ENCODE data around the gene SIRT2. TPM values are rescaled to one million over a fixed set of nuclear protein-coding genes. Genes with fewer than 3 reads are reported as not detected.

Gene SIRT2
- total and polyA plus RNA-seq, 2 of the 8 experiments (the other 6 are each of a cell fraction or from before 2014, with no cell fraction given), result 6.5 to 10.0 TPM

DNA sequence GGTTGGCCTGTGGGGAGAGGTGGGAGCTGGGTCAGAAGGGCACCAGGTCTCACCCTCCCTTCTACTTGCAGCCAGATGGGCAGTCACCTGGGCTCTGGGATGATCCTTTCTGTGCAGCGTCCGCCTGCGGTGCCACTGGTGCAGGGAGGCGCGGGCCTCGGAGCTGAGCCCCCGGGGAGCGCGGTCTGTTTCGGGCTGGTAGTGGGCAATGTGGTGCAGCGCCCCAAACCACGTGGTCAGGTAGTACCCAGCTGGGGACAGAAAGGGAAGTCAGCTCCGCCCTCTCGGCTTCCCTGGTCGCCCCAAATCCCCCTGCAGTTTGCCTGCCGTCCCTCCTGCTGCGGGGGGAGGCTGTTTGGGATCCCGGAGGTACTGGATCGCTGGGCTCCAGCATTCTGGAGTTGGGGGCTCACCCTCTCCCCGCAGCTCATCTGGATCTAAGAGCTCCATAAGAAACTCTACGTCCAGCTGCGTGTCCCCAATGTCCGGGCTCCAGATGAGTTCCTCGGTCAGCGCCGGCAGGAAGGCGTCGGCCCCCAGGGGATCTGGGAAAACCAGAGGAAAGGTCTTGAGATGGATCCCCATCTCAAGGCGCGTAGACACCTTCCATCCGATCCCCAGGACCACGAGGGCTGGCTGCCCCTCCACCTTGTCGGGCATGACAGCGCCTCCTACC lies 30.1 kb downstream of the SIRT2 start:
- Histone ChIP-seq H4K20me1 (replicated peaks in 1 of 2; ENCODE audit: control insufficient read depth in 1 of 2, insufficient read depth in 2 of 2, low read length in 2 of 2) (no peaks in the 10 kb centered on the region), H2BK12ac (ENCODE audit: low read depth, low read length) (peak overlapping the region; percentile 60; the same call in 1 of the 2 replicates), H3K9me3 (ENCODE audit: insufficient read depth in 2 of 2, low read depth in 1 of 2, low read length in 1 of 2) (no peaks in the 10 kb centered on the region), H3K79me2 (ENCODE audit: control insufficient read depth in 1 of 2, insufficient read depth in 2 of 2, low read length in 2 of 2) (no peaks in the 10 kb centered on the region), H3K9ac (replicated peaks in 1 of 4; ENCODE audit: extremely low read depth in 1 of 4, low read depth in 3 of 4, low read length in 3 of 4) (no peak overlapping the region; a peak in 2 of 7 replicates), H3K56ac (replicated peaks; ENCODE audit: insufficient read length, low read depth, low read length) (peak overlapping the region; percentile 56), H3K23me2 (ENCODE audit: low read depth, low read length) (peaks cover 7% of the 10 kb centered on the region; the same call in 1 of the 2 replicates), H3K14ac (ENCODE audit: insufficient read length) (no peak overlapping the region), H4K8ac (ENCODE audit: extremely low read depth, insufficient read depth, low read length) (peak overlapping the region; percentile 83; the same call in 1 of the 2 replicates), H4K5ac (ENCODE audit: insufficient read length, low read depth, low read length) (no peak overlapping the region), H2BK20ac (ENCODE audit: low read length) (no peak overlapping the region; the same call in 1 of the 2 replicates), H3K27me3 (replicated peaks in 1 of 4; ENCODE audit: control insufficient read depth in 3 of 4, extremely low read depth in 1 of 4, insufficient read depth in 3 of 4, low read length in 3 of 4) (peaks cover 0 to 11% (median 5%) of the 10 kb centered on the region in 4 experiments; a peak in 5 of 7 replicates), H3K4me2 (ENCODE audit: insufficient read depth in 1 of 2, low read depth in 2 of 2, low read length in 2 of 2) (peak overlapping the region; percentile 74 to 79), H3K4ac (replicated peaks; ENCODE audit: insufficient read length, low read depth, low read length) (peak overlapping the region; percentile 65), H2AFZ (ENCODE audit: low read length) (peak overlapping the region; percentile 79; the same call in 1 of the 2 replicates), H2AK5ac (ENCODE audit: low read depth, low read length) (no peak overlapping the region), H3K79me1 (ENCODE audit: low read depth, low read length) (no peaks in the 10 kb centered on the region), H3K18ac (ENCODE audit: extremely low read depth, low read length) (peak overlapping the region; percentile 48; the same call in 1 of the 2 replicates), H2BK120ac (replicated peaks; ENCODE audit: low read depth, low read length) (no peak overlapping the region), H4K91ac (replicated peaks; ENCODE audit: insufficient read length, low read length) (peak overlapping the region; percentile 56), H2BK15ac (ENCODE audit: low read length) (0 out of 2 replicates have a peak overlapping the region, but pooled peaks have one; percentile 46), H3K23ac (ENCODE audit: insufficient read length) (no peak overlapping the region), H3K4me3 (ENCODE audit: extremely low read depth in 1 of 4, insufficient read depth in 2 of 4, low read depth in 3 of 4, low read length in 4 of 4) (peak overlapping the region; percentile 38 to 63 (median 55)), H3K4me1 (replicated peaks in 1 of 4; ENCODE audit: control insufficient read depth in 3 of 4, insufficient read depth in 4 of 4, low read length in 3 of 4) (peaks cover 0 to 7% (median 4%) of the 10 kb centered on the region in 4 experiments; a peak in 5 of 7 replicates), H2BK5ac (ENCODE audit: low read depth, low read length) (no peak overlapping the region; the same call in 1 of the 2 replicates), H3K36me3 (ENCODE audit: control insufficient read depth in 2 of 4, insufficient read depth in 4 of 4, low read length in 3 of 4) (no peaks in the 10 kb centered on the region), H3K27ac (ENCODE audit: low read depth, low read length) (no peak overlapping the region)
- DNase-seq (ENCODE audit: low read depth in 1 of 2, low spot score in 2 of 2), result peak in 1 of 2 experiments; percentile 67
- 19% methylated on average over 34 of the region's 34 CpGs; no CpG with 5 or more reads in 1 of the 2 experiments for WGBS, 2 experiments (ENCODE audit: extremely low coverage in 1 of 2, insufficient coverage in 1 of 2, insufficient read length in 1 of 2, insufficient replicate concordance in 2 of 2, low coverage in 1 of 2, low lambda C conversion rate in 2 of 2, missing lambda C conversion rate in 1 of 2)
- ChIA-PET CTCF (ENCODE audit: partially characterized antibody) (interaction anchor here (0.7 to 3.3 kb wide), 12 partner anchors 9 to 131 kb away, joined by 3 to 32 read pairs (median 4); partner anchors contain the start of gene CAPN12), POLR2A (ENCODE audit: partially characterized antibody) (interaction anchor here (0.5 to 3.4 kb wide), 15 partner anchors 9 to 1768 kb away, joined by 3 to 33 read pairs (median 4); partner anchors contain the start of genes CCER2, ECH1, HNRNPL and MRPS12)
- FAIRE-seq, result no peak
- TF ChIP-seq KDM5A (IDR thresholded peaks at IDR 0.05; ENCODE audit: low read length) (no peak), TCF12 (IDR thresholded peaks at IDR 0.05; ENCODE audit: low read depth, low read length) (no peak), YY1 (IDR thresholded peaks at IDR 0.05; ENCODE audit: low read depth, low read length) (no peak), CEBPB (IDR thresholded peaks at IDR 0.05; ENCODE audit: low read depth, low read length) (no peak), SP4 (IDR thresholded peaks at IDR 0.05; ENCODE audit: low read length) (peak; percentile 0; the same call in 1 of the 2 replicates), KDM4A (IDR thresholded peaks at IDR 0.05; ENCODE audit: low read depth, low read length, severe bottlenecking) (peak; percentile 96), EGR1 (IDR thresholded peaks at IDR 0.05; ENCODE audit: borderline replicate concordance, low read depth, low read length) (no peak), JUND (IDR thresholded peaks at IDR 0.05; ENCODE audit: low read length) (no peak), EP300 (IDR thresholded peaks at IDR 0.05; ENCODE audit: borderline replicate concordance in 1 of 2, low read depth in 2 of 2, low read length in 2 of 2) (no peak)
- TF ChIP-seq, protein P1, sequence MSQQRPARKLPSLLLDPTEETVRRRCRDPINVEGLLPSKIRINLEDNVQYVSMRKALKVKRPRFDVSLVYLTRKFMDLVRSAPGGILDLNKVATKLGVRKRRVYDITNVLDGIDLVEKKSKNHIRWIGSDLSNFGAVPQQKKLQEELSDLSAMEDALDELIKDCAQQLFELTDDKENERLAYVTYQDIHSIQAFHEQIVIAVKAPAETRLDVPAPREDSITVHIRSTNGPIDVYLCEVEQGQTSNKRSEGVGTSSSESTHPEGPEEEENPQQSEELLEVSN (IDR thresholded peaks at IDR 0.05), result peak; percentile 89

Measured in H1 (cell line).